NCI-H1436 (cell line): Measurements from ENCODE around the gene HMGXB4.
"Not testable (repeated sequence)": the region's sequence is repeated elsewhere in the genome, so short reads cannot be mapped to it uniquely, and the experiment has no call there.

Experiments
- DNase-seq: peaks from one replicate; lab custom pipeline; 2025; lab: John Stamatoyannopoulos, UW

HMGXB4 gene

DNA sequence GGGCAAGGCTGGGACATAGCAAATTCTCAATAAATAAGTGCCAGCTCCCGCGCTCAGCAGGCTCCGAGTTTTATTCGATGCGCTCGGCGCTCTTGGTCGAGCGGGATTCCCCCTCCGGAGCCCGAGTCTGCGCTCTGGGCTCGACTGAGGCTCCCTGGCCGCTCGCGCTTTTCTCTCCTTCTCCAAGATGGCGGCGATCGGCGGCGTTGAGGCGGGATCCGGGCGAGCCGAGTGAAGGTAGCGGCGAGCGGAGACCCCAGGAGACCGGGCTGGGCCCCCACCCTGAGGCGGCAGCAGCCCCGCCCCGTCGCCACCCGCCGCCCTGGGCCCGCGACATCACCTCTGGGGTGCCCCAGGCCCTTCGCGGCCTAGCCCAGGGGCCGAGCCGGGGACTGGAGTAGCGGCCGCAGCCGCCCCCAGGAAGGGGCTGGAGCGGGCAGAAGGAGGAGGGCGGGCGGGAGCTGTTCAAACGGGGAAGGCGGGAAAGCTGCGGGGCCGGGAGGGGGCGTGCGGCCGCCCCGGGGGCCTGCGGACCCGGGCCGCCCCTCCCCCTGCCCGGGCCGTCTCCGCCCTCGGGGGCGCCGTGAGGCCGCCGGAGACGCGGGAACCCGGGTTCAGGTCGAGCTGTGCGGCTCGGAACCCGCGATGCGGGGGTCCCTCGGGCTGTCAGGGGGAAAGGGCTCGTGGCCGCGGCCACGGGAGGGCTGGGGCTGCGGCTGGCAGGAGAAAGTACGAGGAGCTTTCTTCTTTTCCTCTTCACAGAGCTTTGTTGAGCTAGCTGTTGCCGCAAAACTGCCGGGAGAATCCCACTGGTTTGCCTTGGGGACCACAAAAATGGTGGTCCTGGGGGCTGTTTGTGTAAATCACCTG, at the start of gene HMGXB4:
TSS of gene HMGXB4 (plus strand) at position 173 of the 870 bp plus-strand sequence. CDS start 4,898 bp downstream, outside the sequence.
- DNase-seq = peak; percentile 83

- DNase-seq = no peak
These were observed 49.3 kb upstream of the HMGXB4 start for GRCh38 chr22:35208003-35208402.

DNA sequence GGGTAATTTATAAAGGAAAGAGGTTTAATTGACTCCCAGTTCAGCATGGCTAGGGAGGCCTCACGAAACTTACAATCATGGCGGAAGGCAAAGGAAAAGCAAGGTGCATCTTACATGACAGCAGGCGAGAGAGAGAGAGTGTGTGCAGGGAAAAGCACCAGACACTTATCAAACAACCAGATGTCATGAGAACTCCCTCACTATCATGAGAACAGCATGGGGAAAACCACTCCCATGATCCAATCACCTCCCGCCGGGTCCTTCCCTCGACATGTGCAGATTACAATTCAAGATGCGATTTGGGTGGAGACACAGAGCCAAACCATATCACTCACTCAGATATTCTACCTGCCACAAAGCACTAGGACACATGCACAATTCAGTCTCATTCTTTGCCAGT, 48.1 kb upstream of the HMGXB4 start:
- no peak for DNase-seq

- DNase-seq = no peak
These were observed 45.3 kb upstream of the HMGXB4 start for GRCh38 chr22:35212009-35212408.

- DNase-seq = no peak
These were observed 44.3 kb upstream of the HMGXB4 start for GRCh38 chr22:35212996-35213395.

DNA sequence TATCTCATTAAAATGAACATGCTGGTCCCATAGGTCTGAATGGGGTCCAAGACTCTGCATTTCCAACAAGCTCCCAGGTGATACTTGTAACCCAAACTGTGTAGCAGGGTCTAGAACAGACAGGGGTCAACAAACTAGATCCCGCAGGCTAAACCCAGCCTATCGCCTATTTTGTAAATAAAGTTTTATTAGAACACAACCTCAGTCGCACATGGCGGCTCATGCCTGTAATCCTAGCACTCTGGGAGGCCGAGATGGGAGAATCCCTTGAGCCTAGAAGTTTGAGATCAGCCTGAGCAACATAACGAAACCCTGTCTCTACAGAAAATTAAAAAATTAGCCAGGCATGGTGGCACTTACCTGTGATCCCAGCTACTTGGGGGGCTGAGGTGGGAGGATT, 42.3 kb upstream of the HMGXB4 start:
- no peak for DNase-seq

- DNase-seq = no peak
These were observed 41.3 kb upstream of the HMGXB4 start for GRCh38 chr22:35215993-35216392.

- no peak for DNase-seq
These were observed 39.8 kb upstream of the HMGXB4 start for GRCh38 chr22:35217527-35217926.

GRCh38 chr22:35218079-35218478, 39.2 kb upstream of the HMGXB4 start:
- no peak for DNase-seq

DNA sequence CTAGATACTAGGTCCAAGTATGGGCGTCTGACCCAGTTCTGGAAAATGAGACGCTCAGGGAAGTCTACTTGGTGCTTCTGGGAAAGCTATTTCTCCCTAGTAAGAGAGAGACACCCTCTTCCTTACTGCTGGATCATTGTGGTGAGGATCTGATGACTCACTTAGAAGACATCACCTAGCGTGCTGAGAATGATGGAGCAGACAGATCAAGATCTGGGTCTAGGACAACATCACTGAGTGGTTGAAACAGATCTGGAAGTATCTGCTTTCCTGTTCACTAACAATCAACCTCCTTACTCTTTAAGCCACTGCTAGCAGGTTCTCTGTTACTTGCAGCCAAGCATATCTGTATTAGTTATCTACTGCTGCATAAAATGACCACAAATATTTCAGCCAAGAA, 38.3 kb upstream of the HMGXB4 start:
- DNase-seq = no peak

DNA sequence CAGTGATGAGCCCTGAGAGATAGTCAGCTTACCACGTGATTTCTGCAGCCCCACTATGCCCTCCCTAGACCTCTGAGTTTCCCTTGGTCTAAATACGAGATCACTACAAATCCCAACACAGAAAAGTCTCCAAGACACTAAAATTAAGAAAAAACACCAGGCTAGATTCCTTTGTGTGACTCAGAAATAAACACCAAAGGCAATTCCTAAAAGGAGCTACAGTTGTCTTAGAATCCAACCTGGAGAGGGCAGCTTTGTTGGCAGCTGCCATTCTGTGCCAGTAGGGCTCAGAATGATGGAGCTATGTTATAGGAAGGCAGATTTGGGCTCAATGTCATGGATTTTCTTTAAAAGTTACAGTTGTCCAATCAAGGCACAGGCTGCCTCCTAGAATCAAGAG, 37.1 kb upstream of the HMGXB4 start:
- DNase-seq = no peak

DNA sequence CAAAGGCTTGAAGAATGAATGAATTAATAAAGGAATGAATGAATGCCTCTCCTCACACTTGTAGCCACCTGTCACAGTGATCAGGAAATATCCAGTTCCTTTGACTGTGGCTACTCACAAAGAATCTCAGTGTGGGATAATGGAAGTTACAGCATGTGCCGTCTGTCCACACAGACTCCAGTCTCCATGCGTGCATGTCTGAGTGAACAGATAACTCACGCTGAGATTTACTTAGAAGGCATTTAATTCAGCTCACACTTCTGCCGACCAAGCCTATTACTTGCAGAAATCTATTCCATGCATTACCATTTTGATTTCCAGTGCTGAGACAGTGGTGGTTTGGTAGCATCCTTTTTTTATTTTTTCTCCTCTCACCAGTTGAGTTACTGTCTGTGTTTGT, 32.3 kb upstream of the HMGXB4 start:
- DNase-seq = no peak

DNA sequence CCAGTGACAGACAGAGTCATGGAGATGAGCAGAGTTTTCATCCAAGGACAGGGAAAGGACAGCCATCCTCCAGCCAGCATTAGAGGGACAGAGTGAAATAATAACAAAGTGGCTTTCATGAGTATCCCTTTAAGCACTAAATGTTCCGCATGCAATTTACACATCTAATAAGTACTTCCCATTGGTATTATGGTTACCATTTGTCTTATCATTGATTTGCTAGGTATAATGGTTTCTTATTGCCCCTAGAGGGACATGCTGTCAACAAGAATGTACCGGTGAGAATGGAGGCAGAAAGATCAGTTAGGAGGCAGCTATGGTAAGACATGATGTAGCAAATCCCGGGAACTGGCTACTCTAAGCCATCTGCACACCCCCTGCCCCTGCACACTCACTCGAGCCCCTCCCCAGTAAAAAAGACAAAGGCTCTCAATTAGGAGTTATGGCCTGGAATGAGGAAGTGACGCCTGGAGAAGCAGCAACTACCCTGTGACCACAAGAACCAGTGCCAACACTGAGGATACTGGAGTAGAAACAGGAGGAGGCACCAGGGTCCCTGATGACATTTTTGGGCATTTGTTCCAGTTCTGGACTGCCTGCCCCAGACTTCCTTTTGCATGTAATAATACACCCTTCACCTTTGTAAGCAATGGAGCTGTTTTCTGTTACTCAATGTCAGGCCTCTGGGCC, 30.2 kb upstream of the HMGXB4 start:
- DNase-seq = no peak

DNA sequence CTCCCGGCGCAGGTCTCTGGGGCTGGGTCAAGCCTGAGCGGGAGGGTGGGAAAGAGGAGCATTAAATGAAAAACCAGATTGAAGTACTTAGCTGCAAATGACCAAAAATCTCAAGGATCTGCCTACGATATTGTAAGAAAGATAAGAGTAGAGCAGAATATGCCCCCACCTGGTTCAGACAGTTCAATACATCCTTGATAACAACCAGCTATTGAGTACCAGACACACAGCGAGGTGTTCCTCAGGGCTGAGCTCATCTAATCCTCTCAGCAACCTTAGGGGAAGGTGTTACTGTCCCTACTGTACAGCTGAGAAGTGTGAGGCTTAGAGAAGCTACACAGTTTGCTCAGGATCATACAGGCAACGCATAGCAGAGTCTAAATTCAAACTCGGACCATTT, 27.4 kb upstream of the HMGXB4 start:
- no peak for DNase-seq

- no peak for DNase-seq
These were observed 26.9 kb upstream of the HMGXB4 start for GRCh38 chr22:35230417-35230816.

- peak; percentile 37 for DNase-seq
These were observed 26.3 kb upstream of the HMGXB4 start for GRCh38 chr22:35230839-35231584.

DNA sequence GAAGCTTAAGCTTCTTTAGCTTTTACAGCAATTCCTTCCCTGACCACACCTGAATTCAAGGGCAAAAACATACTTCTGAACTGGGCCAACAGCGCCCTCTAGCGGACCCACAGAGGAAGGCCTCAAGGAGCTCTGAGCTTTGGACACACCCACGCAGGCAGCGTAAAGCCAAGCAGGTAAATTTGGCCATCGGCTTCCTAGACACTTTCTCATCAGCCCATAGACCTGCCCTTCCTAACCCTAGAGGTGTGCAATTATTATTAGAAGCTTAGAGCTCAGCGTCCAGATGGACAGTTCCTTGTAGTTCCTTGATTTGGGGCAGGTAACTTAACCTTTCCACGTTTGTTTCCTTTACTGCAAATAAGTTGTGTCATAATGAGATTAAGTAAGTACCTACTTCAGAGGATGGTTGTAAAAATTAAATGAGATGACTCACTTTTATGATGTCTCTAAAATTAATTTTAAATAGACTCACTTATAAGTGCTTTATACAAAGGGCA, 25.7 kb upstream of the HMGXB4 start:
- DNase-seq = peak; percentile 74

DNA sequence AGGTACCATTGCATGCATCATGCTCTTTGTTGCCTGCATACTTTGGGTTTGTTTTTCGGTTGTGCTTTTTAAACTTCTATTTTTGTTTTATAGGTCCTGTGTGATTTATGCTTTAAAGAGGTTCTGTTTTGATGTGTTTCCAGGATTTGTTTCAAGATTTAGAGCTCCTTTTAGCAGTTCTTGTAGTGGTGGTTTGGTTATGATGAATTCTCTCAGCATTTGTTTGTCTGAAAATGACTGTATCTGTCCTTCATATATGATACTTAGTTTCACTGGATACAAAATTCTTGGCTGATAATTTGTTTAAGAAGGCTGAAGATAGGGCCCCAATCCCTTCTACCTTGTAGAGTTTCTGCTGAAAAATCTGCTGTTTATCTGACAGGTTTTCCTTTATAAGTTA, 18.5 kb upstream of the HMGXB4 start:
- DNase-seq = not testable (repeated sequence)

- DNase-seq = not testable (repeated sequence)
These were observed 12.8 kb upstream of the HMGXB4 start for GRCh38 chr22:35244507-35244906.

DNA sequence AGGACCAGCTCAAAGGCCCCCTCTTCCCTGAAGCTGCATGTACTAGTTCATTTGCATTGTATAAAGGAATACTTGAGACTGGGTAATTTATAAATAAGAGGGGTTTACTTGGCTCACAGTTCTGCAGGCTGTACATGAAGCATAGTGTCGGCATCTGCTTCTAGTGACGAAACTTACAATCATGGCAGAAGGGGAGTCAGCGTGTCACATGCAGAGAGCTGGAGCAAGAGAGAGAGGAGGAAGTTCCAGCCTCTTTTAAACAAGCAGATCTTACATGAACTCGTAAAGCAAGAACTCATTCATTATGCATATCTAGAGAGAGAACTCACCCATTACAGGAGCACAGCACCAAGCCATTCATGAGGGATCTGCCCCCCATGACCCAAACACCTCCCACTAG, 7.1 kb upstream of the HMGXB4 start:
- DNase-seq = no peak

- no peak for DNase-seq
These were observed 3.3 kb upstream of the HMGXB4 start for GRCh38 chr22:35253946-35254345.

- no peak for DNase-seq
These were observed 332 bp upstream of the HMGXB4 start for GRCh38 chr22:35257002-35257320.
